A673 (cell line): ENCODE measurements around the gene PRDM16. TPM values are rescaled to one million over a fixed set of nuclear protein-coding genes. Genes with fewer than 3 reads are reported as not detected.

Experiments used
- BruUV-seq: library from RNA; stranded (reverse); fragments of 400-500 nt; replicated peaks from 2 replicates; lab custom pipeline; 2021; lab: Mats Ljungman, UMichigan
- CTCF ChIA-PET: fragments of 300-600 bp; sonication (Branson Sonifier 250); formaldehyde crosslinking; loops from one replicate; lab custom pipeline; 2022; ENCODE audit warnings: antibody characterized with exemption; lab: Charles Lee
- POLR2A ChIA-PET: fragments of 300-600 bp; sonication (Branson Sonifier 250); formaldehyde crosslinking; loops from one replicate; lab custom pipeline; 2022; ENCODE audit warnings: antibody characterized with exemption; ENCODE audit not compliant: low non-redundant PET; lab: Charles Lee
- DNase-seq: peaks from one replicate; pipeline ENCODE4 v3.0.0-alpha.2; 2015; ENCODE audit warnings: low spot score
- H3K27ac ChIP-seq: fragments of 200-600 bp; sonication (generic); 2 replicates; pipeline ENCODE4 v1.5.1; 2016; ENCODE audit warnings: mixed run types, low read depth, mild to moderate bottlenecking, mixed read lengths, antibody characterized with exemption, low read length; ENCODE audit not compliant: poor library complexity, severe bottlenecking
- H3K27me3 ChIP-seq: fragments of 200-600 bp; sonication (generic); replicated peaks from 2 replicates; pipeline ENCODE4 v1.6.1; 2017; ENCODE audit warnings: mixed run types, low read depth, mild to moderate bottlenecking, mixed read lengths, antibody characterized with exemption, low read length; ENCODE audit not compliant: insufficient read depth, poor library complexity
- H3K36me3 ChIP-seq: fragments of 200-600 bp; sonication (generic); 2 replicates; pipeline ENCODE4 v1.6.1; 2016; ENCODE audit warnings: mixed run types, mild to moderate bottlenecking, mixed read lengths, antibody characterized with exemption, low read length; ENCODE audit not compliant: insufficient read depth, poor library complexity, severe bottlenecking
- H3K4me1 ChIP-seq: fragments of 200-600 bp; sonication (generic); 2 replicates; pipeline ENCODE4 v1.6.1; 2017; ENCODE audit warnings: mixed run types, mild to moderate bottlenecking, mixed read lengths, antibody characterized with exemption, low read length; ENCODE audit not compliant: insufficient read depth, poor library complexity, severe bottlenecking
- H3K4me3 ChIP-seq: fragments of 200-600 bp; sonication (generic); 2 replicates; pipeline ENCODE4 v1.5.1; 2016; ENCODE audit warnings: low read depth, mixed run types, mild to moderate bottlenecking, mixed read lengths, low read length; ENCODE audit not compliant: poor library complexity, severe bottlenecking
- H3K9me3 ChIP-seq: fragments of 200-600 bp; sonication (generic); 2 replicates; pipeline ENCODE4 v1.6.1; 2016; ENCODE audit warnings: mixed run types, low read depth, mild to moderate bottlenecking, mixed read lengths, antibody characterized with exemption, low read length; ENCODE audit not compliant: poor library complexity, severe bottlenecking
- EZH2 ChIP-seq: fragments of 200-600 bp; sonication (generic); IDR thresholded peaks from 2 replicates; pipeline ENCODE4 v1.6.1; 2017; ENCODE audit warnings: borderline replicate concordance, low read depth, mild to moderate bottlenecking, mixed read lengths, antibody characterized with exemption, low read length; ENCODE audit not compliant: poor library complexity, severe bottlenecking
- intact Hi-C: fragments of 100-400 bp; cut with micrococcal nuclease; formaldehyde crosslinking; loops from one replicate; pipeline ENCODE4 v1.10.0; 2022; ENCODE audit not compliant: unreplicated experiment
- total RNA-seq: library from RNA; stranded (reverse); gene quantifications from 2 replicates; pipeline ENCODE4 v1.2.3, GENCODE V29; 2021
- TF ChIP-seq, protein P1 (sequence below): fragments of 300-800, 200-600 bp; sonication (generic); conservative IDR thresholded peaks from 2 replicates; pipeline ENCODE4 v1.5.1; 2017; ENCODE audit warnings: low read depth, mild to moderate bottlenecking, antibody characterized with exemption, low read length, moderate library complexity, mixed read lengths

The PRDM16 gene
- total RNA-seq, 1 experiment from 2014 or later, result 0.49 TPM

- TF ChIP-seq EZH2, result no peak
- TF ChIP-seq, protein P1, sequence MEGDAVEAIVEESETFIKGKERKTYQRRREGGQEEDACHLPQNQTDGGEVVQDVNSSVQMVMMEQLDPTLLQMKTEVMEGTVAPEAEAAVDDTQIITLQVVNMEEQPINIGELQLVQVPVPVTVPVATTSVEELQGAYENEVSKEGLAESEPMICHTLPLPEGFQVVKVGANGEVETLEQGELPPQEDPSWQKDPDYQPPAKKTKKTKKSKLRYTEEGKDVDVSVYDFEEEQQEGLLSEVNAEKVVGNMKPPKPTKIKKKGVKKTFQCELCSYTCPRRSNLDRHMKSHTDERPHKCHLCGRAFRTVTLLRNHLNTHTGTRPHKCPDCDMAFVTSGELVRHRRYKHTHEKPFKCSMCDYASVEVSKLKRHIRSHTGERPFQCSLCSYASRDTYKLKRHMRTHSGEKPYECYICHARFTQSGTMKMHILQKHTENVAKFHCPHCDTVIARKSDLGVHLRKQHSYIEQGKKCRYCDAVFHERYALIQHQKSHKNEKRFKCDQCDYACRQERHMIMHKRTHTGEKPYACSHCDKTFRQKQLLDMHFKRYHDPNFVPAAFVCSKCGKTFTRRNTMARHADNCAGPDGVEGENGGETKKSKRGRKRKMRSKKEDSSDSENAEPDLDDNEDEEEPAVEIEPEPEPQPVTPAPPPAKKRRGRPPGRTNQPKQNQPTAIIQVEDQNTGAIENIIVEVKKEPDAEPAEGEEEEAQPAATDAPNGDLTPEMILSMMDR, result no peak
- POLR2A ChIA-PET, result no interaction called here
- no peaks in the 10 kb centered on the region for H3K9me3 ChIP-seq
- H3K27me3 ChIP-seq, result peaks cover 2% of the 10 kb centered on the region
- intact Hi-C loops, result loop anchor here (1.0 to 5.0 kb wide), 3 partner anchors 30 to 269 kb away; no protein-coding TSS in a partner anchor
- peaks cover 17% of the 10 kb centered on the region for H3K4me1 ChIP-seq
- CTCF ChIA-PET, result interaction anchor here (0.5 to 1.9 kb wide), 18 partner anchors 9 to 1320 kb away, joined by 3 to 42 read pairs (median 4); no protein-coding TSS in a partner anchor
- BruUV-seq, result no TSS peak
- no peaks in the 10 kb centered on the region for H3K36me3 ChIP-seq
- DNase-seq, result no peak
- no peak overlapping the region for H3K4me3 ChIP-seq
- no peak overlapping the region for H3K27ac ChIP-seq
Measured at GRCh38 chr1:3452866-3453175, 383.8 kb downstream of the PRDM16 start.

DNA sequence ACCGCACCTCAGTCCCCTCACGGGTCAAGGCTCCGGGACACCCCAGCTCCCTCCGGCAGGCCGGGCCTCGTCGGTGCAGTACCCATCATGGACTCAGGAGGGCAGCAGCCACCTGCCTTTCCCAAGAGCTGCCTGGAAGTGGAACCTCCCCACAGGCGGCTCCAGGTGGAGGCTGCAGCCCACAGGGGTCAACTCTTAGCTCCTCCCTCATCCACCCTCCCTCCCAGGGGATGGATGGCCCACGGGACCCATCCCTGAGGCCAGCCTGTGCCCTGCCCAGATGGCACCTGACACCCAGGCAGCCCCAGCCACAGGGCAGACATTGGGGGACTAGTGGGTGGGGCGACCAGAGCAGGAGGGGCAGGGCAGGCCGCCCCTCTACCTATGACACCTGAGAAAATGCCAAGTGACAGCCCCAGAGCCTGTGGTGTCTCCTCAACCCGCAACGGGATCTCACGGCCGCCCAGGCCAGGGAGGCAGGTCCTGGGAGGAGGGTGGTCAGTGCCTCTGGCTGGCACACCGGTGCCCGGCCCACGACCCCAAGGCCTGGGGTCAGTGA, 384.3 kb downstream of the PRDM16 start:
- ChIA-PET CTCF (interaction anchor here (0.5 to 1.9 kb wide), 19 partner anchors 9 to 1320 kb away, joined by 3 to 42 read pairs (median 4); no protein-coding TSS in a partner anchor), POLR2A (no interaction called here)
- BruUV-seq, result no TSS peak
- no peak overlapping the region for H3K27ac ChIP-seq
- H3K4me3 ChIP-seq, result no peak overlapping the region
- DNase-seq, result peak; percentile 78
- H3K4me1 ChIP-seq, result peaks cover 17% of the 10 kb centered on the region
- intact Hi-C loops, result loop anchor here (1.0 to 5.0 kb wide), 3 partner anchors 30 to 269 kb away; no protein-coding TSS in a partner anchor
- no peaks in the 10 kb centered on the region for H3K36me3 ChIP-seq
- TF ChIP-seq, protein P1, result peak; percentile 91
- TF ChIP-seq EZH2, result no peak
- H3K27me3 ChIP-seq, result no peaks in the 10 kb centered on the region
- H3K9me3 ChIP-seq, result no peaks in the 10 kb centered on the region

GRCh38 chr1:3453891-3454810, 385.1 kb downstream of the PRDM16 start, which contains the start of gene ARHGEF16:
Gene ARHGEF16 (plus strand): TSS chr1:3454665. CDS start chr1:3463085, 8,420 bp downstream.
- POLR2A ChIA-PET, result no interaction called here
- Histone ChIP-seq H3K4me3 (peak within 1 kb of the TSS; percentile 58), H3K4me1 (peaks cover 17% of the 10 kb centered on the region), H3K36me3 (no peaks in the 10 kb centered on the region), H3K27ac (peak within 1 kb of the TSS; percentile 67), H3K9me3 (no peaks in the 10 kb centered on the region), H3K27me3 (no peaks in the 10 kb centered on the region)
- DNase-seq, result peak; percentile 86
- CTCF ChIA-PET, result interaction anchor here (1.2 to 1.9 kb wide), 6 partner anchors 18 to 167 kb away, joined by 10 to 42 read pairs (median 19); no protein-coding TSS in a partner anchor
- TF ChIP-seq EZH2, result no peak
- TF ChIP-seq, protein P1, result peak; percentile 55
- intact Hi-C loops, result loop anchor here (1.0 to 5.0 kb wide), 3 partner anchors 29 to 268 kb away; no protein-coding TSS in a partner anchor
- BruUV-seq, result no TSS peak
